ENCODE results near the gene NDUFAF4. TPM values are rescaled to one million over a fixed set of nuclear protein-coding genes. Genes with fewer than 3 reads are reported as not detected.

Gene NDUFAF4
- total and polyA plus RNA-seq, 2 of the 8 experiments (the other 6 are each of a cell fraction or from before 2014, with no cell fraction given): 21.9 to 84.4 TPM

- TF ChIP-seq, protein P1, sequence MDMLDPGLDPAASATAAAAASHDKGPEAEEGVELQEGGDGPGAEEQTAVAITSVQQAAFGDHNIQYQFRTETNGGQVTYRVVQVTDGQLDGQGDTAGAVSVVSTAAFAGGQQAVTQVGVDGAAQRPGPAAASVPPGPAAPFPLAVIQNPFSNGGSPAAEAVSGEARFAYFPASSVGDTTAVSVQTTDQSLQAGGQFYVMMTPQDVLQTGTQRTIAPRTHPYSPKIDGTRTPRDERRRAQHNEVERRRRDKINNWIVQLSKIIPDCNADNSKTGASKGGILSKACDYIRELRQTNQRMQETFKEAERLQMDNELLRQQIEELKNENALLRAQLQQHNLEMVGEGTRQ (IDR thresholded peaks at IDR 0.05; ENCODE audit: low read length): no peak
- TF ChIP-seq, protein P2, sequence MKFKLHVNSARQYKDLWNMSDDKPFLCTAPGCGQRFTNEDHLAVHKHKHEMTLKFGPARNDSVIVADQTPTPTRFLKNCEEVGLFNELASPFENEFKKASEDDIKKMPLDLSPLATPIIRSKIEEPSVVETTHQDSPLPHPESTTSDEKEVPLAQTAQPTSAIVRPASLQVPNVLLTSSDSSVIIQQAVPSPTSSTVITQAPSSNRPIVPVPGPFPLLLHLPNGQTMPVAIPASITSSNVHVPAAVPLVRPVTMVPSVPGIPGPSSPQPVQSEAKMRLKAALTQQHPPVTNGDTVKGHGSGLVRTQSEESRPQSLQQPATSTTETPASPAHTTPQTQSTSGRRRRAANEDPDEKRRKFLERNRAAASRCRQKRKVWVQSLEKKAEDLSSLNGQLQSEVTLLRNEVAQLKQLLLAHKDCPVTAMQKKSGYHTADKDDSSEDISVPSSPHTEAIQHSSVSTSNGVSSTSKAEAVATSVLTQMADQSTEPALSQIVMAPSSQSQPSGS (IDR thresholded peaks at IDR 0.05; ENCODE audit: low read length): no peak
- no peak for TF ChIP-seq POLR2AphosphoS5 (IDR thresholded peaks at IDR 0.05; ENCODE audit: low read depth, low read length)
Observed at GRCh38 chr6:96925290-96925687, 27.6 kb upstream of the NDUFAF4 start (continued).

All from H1 (cell line).